SK-N-SH treated with all-trans-retinoic acid at 6 μM for 48 hours (cell line): ENCODE results near the gene UBAP2.

Source experiments
- ATAC-seq: fragments of 200-7000 bp; cut with Tn5 transposase; 3 replicates; pipeline ENCODE4 v1.9.1; 2020; ENCODE audit warnings: mild to moderate bottlenecking, moderate library complexity
- ARNTL ChIP-seq: fragments of 450-650 bp; formaldehyde crosslinking; IDR thresholded peaks from 2 replicates; pipeline ENCODE4 v1.5.0; 2020; ENCODE audit warnings: low read depth, mild to moderate bottlenecking, moderate library complexity, borderline replicate concordance
- BACH2 ChIP-seq: fragments of 250-450 bp; sonication (Bioruptor Pico); IDR thresholded peaks from 2 replicates; pipeline ENCODE4 v1.9.0; 2021; ENCODE audit warnings: mild to moderate bottlenecking, borderline replicate concordance
- CREB5 ChIP-seq: fragments of 250-450 bp; sonication (Bioruptor Pico); IDR thresholded peaks from 2 replicates; pipeline ENCODE4 v1.5.1; 2020; ENCODE audit warnings: low read depth, mild to moderate bottlenecking, moderate library complexity
- CSDC2 ChIP-seq: fragments of 250-450 bp; sonication (Bioruptor Pico); IDR thresholded peaks from 2 replicates; pipeline ENCODE4 v1.5.0; 2020; ENCODE audit warnings: mild to moderate bottlenecking, moderate library complexity
- ESRRG ChIP-seq: fragments of 250-450 bp; sonication (Bioruptor Pico); IDR thresholded peaks from 2 replicates; pipeline ENCODE4 v1.6.1; 2021; ENCODE audit warnings: mild to moderate bottlenecking
- GLIS3 ChIP-seq: fragments of 250-450 bp; sonication (Bioruptor Pico); IDR thresholded peaks from 2 replicates; pipeline ENCODE4 v1.5.0; 2020; ENCODE audit warnings: mild to moderate bottlenecking, moderate library complexity
- ISL1 ChIP-seq: fragments of 250-450 bp; sonication (Bioruptor Pico); IDR thresholded peaks from 2 replicates; pipeline ENCODE4 v2.1.2; 2022; ENCODE audit warnings: mild to moderate bottlenecking, moderate library complexity
- OSR1 ChIP-seq: fragments of 250-450 bp; sonication (Bioruptor Pico); IDR thresholded peaks from 2 replicates; pipeline ENCODE4 v1.8.0; 2022; ENCODE audit warnings: moderate library complexity, mild to moderate bottlenecking, inconsistent platforms
- PATZ1 ChIP-seq: fragments of 250-450 bp; sonication (Bioruptor Pico); IDR thresholded peaks from 2 replicates; pipeline ENCODE4 v1.8.0; 2020; ENCODE audit warnings: mild to moderate bottlenecking, moderate library complexity, borderline replicate concordance
- PPARA ChIP-seq: fragments of 250-450 bp; sonication (Bioruptor Pico); IDR thresholded peaks from 2 replicates; pipeline ENCODE4 v1.5.0; 2020; ENCODE audit warnings: mild to moderate bottlenecking, borderline replicate concordance
- RARB ChIP-seq: fragments of 250-450 bp; sonication (Bioruptor Pico); IDR thresholded peaks from 2 replicates; pipeline ENCODE4 v1.8.0; 2021; ENCODE audit warnings: mild to moderate bottlenecking, moderate library complexity
- SNAI2 ChIP-seq: fragments of 250-450 bp; sonication (Bioruptor Pico); IDR thresholded peaks from 2 replicates; pipeline ENCODE4 v1.5.0; 2020; ENCODE audit warnings: mild to moderate bottlenecking, moderate library complexity
- TCF4 ChIP-seq: fragments of 250-450 bp; sonication (Bioruptor Pico); IDR thresholded peaks from 2 replicates; pipeline ENCODE4 v1.8.0; 2021; ENCODE audit warnings: mild to moderate bottlenecking, moderate library complexity, borderline replicate concordance
- TOX ChIP-seq: fragments of 250-450 bp; sonication (Bioruptor Pico); IDR thresholded peaks from 2 replicates; pipeline ENCODE4 v1.8.0; 2021; ENCODE audit warnings: mild to moderate bottlenecking, moderate library complexity, borderline replicate concordance
- TSHZ2 ChIP-seq: fragments of 250-450 bp; sonication (Bioruptor Pico); IDR thresholded peaks from 2 replicates; pipeline ENCODE4 v1.5.0; 2020; ENCODE audit warnings: mild to moderate bottlenecking, moderate library complexity
- ZC3H10 ChIP-seq: fragments of 250-450 bp; sonication (Bioruptor Pico); IDR thresholded peaks from 2 replicates; pipeline ENCODE4 v1.5.1; 2021; ENCODE audit warnings: mild to moderate bottlenecking, moderate library complexity
- ZFP3 ChIP-seq: fragments of 250-450 bp; sonication (Bioruptor Pico); IDR thresholded peaks from 2 replicates; pipeline ENCODE4 v1.5.0; 2020; ENCODE audit warnings: mild to moderate bottlenecking, moderate library complexity
- ZFP30 ChIP-seq: fragments of 450-650 bp; formaldehyde crosslinking; IDR thresholded peaks from 2 replicates; pipeline ENCODE4 v1.5.0; 2022; ENCODE audit warnings: mild to moderate bottlenecking, moderate library complexity
- ZNF565 ChIP-seq: fragments of 450-650 bp; formaldehyde crosslinking; conservative IDR thresholded peaks from 2 replicates; pipeline ENCODE4 v1.5.0; 2020; ENCODE audit warnings: low read depth, mild to moderate bottlenecking, moderate library complexity
- ZNF70 ChIP-seq: fragments of 450-650 bp; formaldehyde crosslinking; IDR thresholded peaks from 2 replicates; pipeline ENCODE4 v1.5.0; 2020; ENCODE audit warnings: mild to moderate bottlenecking, moderate library complexity
- ZNF8 ChIP-seq: fragments of 450-650 bp; formaldehyde crosslinking; IDR thresholded peaks from 2 replicates; pipeline ENCODE4 v1.5.0; 2020; ENCODE audit warnings: mild to moderate bottlenecking, moderate library complexity
- TF ChIP-seq, protein P1 (sequence below): fragments of 250-450 bp; sonication (Bioruptor Pico); IDR thresholded peaks from 2 replicates; pipeline ENCODE4 v1.8.0; 2021; ENCODE audit warnings: low read depth, mild to moderate bottlenecking, moderate library complexity, borderline replicate concordance
- TF ChIP-seq, protein P2 (sequence below): fragments of 250-450 bp; sonication (Bioruptor Pico); IDR thresholded peaks from 2 replicates; pipeline ENCODE4 v1.5.1; 2021; ENCODE audit warnings: mild to moderate bottlenecking, moderate library complexity

UBAP2 gene

DNA sequence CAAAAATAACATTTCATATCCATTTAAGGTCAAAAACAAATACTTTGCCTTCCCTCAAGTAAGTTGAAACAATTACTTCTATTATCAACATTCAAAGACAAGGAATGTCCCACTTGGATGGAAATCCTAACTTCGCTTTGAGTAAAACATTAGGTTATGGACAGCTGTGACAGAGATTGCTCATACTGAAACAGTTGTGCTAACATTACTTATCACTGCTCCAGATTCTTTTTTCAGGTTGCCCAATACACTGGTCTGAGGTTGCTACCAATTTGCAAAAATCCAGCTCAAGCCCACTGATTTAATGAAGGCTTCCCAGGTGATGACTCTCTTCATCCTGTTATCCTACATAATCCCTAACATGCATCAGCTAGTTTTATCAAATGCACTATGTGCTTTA lies 98.3 kb downstream of the UBAP2 start:
- no peak for ATAC-seq

GRCh38 chr9:33946779-33947535 lies 101.7 kb downstream of the UBAP2 start:
- TF ChIP-seq GLIS3 (0 out of 2 replicates have a peak, but pooled peaks have one; percentile 54), ZNF565 (no peak), ISL1 (CRISPR knock-in tag) (peak; percentile 83)
- TF ChIP-seq, all 23 proteins: peak for 2
- ATAC-seq, result peak; percentile 93

More for the DNA sequence above, 98.3 kb downstream of the UBAP2 start:
- TF ChIP-seq ZFP3 (CRISPR knock-in tag) (no peak), TOX (CRISPR knock-in tag) (no peak), ZNF70 (CRISPR knock-in tag) (no peak), PPARA (CRISPR knock-in tag) (no peak), ZNF565 (no peak), CREB5 (no peak), ZNF8 (CRISPR knock-in tag) (no peak), TCF4 (CRISPR knock-in tag) (no peak), ISL1 (CRISPR knock-in tag) (no peak), OSR1 (CRISPR knock-in tag) (no peak), ESRRG (no peak), ZFP30 (CRISPR knock-in tag) (no peak), ZC3H10 (CRISPR knock-in tag) (no peak), RARB (CRISPR knock-in tag) (no peak), SNAI2 (no peak), ARNTL (CRISPR knock-in tag) (no peak)
- TF ChIP-seq, protein P1, sequence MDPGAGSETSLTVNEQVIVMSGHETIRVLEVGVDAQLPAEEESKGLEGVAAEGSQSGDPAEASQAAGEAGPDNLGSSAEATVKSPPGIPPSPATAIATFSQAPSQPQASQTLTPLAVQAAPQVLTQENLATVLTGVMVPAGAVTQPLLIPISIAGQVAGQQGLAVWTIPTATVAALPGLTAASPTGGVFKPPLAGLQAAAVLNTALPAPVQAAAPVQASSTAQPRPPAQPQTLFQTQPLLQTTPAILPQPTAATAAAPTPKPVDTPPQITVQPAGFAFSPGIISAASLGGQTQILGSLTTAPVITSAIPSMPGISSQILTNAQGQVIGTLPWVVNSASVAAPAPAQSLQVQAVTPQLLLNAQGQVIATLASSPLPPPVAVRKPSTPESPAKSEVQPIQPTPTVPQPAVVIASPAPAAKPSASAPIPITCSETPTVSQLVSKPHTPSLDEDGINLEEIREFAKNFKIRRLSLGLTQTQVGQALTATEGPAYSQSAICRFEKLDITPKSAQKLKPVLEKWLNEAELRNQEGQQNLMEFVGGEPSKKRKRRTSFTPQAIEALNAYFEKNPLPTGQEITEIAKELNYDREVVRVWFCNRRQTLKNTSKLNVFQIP (CRISPR knock-in tag), result no peak
- TF ChIP-seq, protein P2, sequence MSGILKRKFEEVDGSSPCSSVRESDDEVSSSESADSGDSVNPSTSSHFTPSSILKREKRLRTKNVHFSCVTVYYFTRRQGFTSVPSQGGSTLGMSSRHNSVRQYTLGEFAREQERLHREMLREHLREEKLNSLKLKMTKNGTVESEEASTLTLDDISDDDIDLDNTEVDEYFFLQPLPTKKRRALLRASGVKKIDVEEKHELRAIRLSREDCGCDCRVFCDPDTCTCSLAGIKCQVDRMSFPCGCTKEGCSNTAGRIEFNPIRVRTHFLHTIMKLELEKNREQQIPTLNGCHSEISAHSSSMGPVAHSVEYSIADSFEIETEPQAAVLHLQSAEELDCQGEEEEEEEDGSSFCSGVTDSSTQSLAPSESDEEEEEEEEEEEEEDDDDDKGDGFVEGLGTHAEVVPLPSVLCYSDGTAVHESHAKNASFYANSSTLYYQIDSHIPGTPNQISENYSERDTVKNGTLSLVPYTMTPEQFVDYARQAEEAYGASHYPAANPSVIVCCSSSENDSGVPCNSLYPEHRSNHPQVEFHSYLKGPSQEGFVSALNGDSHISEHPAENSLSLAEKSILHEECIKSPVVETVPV (CRISPR knock-in tag), result no peak

GRCh38 chr9:33943389-33943788 lies 105.3 kb downstream of the UBAP2 start:
- no peak for ATAC-seq
- no peak for TF ChIP-seq TSHZ2 (CRISPR knock-in tag)
- TF ChIP-seq ZC3H10 (CRISPR knock-in tag), result no peak
- no peak for TF ChIP-seq ZFP30 (CRISPR knock-in tag)
- no peak for TF ChIP-seq ZNF70 (CRISPR knock-in tag)
- no peak for TF ChIP-seq PPARA (CRISPR knock-in tag)
- TF ChIP-seq BACH2 (CRISPR knock-in tag), result no peak
- no peak for TF ChIP-seq ARNTL (CRISPR knock-in tag)
- no peak for TF ChIP-seq TOX (CRISPR knock-in tag)
- no peak for TF ChIP-seq PATZ1 (CRISPR knock-in tag)
- no peak for TF ChIP-seq CSDC2 (CRISPR knock-in tag)
- TF ChIP-seq SNAI2, result no peak
- no peak for TF ChIP-seq ZFP3 (CRISPR knock-in tag)
- TF ChIP-seq, protein P1 (CRISPR knock-in tag), result no peak
- TF ChIP-seq TCF4 (CRISPR knock-in tag), result no peak
- TF ChIP-seq OSR1 (CRISPR knock-in tag), result no peak
- TF ChIP-seq CREB5, result no peak
- no peak for TF ChIP-seq ZNF8 (CRISPR knock-in tag)
- TF ChIP-seq GLIS3, result no peak
- TF ChIP-seq ISL1 (CRISPR knock-in tag), result no peak
